ENCODE measurements around the gene TRANK1.

DNA sequence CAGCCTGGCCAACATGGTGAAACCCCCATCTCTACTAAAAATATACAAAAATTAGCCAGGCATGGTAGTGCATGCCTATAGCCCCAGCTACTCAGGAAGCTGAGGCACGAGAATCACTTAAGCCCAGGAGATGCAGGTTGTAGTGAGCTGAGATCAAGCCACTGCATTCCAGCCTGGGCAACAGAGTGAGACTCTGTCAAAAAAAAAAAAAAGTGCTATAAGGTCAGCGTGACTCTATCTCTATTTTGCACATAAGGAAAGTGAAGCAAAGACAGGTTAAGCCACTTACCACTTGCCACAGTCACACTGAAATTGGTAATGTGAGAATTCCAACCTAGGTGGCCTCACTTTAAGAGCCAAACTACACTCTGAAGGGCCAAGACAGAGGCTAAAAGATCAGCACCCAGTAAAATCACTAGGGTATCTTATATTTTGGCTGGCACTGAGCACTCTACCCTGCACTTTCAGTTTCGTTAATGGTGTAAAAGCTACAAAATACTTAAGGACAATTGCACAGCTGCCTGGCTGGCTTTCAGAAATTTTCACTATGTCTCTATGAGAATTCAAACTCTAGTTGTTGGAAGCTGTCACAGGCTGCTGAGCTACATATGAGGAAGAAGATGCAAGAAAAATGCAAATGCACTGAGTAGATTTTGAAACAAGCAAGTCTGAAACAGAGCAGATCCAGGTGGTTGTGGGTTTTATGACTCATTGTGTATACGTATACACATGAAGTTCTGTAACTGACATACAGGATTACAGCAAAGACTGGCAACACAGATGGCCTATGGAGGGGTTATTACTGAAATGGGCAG is 32.7 kb downstream of the TRANK1 start:
- TF ChIP-seq CTCF (IDR thresholded peaks at IDR 0.05) = no peak
- no peak for TF ChIP-seq POLR2A (IDR thresholded peaks at IDR 0.05)

Data from gastroesophageal sphincter (tissue), 3 donors.